ENCODE data around the gene STS.
"Not testable (repeated sequence)": the region's sequence is repeated elsewhere in the genome, so short reads cannot be mapped to it uniquely, and the experiment has no call there.

The STS gene

GRCh38 chrX:7170898-7171297 lies 23.4 kb downstream of the STS start:
- FAIRE-seq: no peak
- no peak for DNase-seq (ENCODE audit: insufficient read length, low spot score)
- no peak for TF ChIP-seq POLR2A (IDR thresholded peaks at IDR 0.05; ENCODE audit: low read depth, low read length)

GRCh38 chrX:7178859-7179258 lies 31.3 kb downstream of the STS start:
- not testable (repeated sequence) for DNase-seq (ENCODE audit: insufficient read length, low spot score); FAIRE-seq

DNA sequence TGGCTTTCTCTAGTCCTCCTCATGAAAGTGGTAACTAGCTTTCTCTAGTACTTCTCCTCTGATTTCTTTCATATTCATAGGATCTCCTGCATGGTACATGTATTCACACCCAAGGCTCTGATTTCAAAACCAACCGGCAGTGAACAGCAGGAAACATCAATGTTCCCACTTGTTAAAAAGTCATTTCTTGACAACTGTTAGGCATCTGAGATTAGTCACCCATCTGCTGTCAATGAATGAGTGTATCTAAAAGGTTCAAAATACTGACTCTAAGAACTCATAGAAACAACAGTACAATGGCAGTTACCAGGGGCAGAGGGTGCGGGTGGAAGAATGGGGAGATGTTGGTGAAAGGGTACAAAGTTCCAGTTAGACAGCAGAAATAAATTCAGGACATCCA lies 31.9 kb downstream of the STS start:
- DNase-seq (ENCODE audit: insufficient read length, low spot score): no peak
- no peak for FAIRE-seq
- TF ChIP-seq POLR2A (IDR thresholded peaks at IDR 0.05; ENCODE audit: low read depth, low read length): no peak

- DNase-seq (ENCODE audit: insufficient read length, low spot score): no peak
- FAIRE-seq: no peak
- TF ChIP-seq POLR2A (IDR thresholded peaks at IDR 0.05; ENCODE audit: low read depth, low read length): no peak
These were observed 37.3 kb downstream of the STS start for GRCh38 chrX:7184816-7185215.

DNA sequence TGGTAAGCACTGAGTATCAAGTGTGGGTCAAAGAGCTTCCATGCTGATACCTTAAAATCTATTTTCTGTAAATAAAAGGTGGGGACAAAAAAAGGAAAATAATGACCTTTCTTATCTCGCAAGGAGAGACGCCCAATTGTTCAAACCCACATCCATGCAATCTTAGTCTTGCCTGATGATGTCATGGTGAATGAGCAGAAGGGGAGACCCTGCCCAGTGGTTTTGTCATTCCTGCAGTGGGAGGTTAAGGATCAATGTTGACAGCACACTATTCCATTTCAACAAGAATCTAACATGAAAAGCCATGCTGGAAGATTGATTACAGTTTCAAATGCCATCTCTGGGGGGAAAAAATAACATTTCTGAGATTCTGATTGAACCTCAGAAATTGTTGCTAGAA lies 41.2 kb downstream of the STS start:
- DNase-seq (ENCODE audit: insufficient read length, low spot score): no peak
- TF ChIP-seq POLR2A (IDR thresholded peaks at IDR 0.05; ENCODE audit: low read depth, low read length): no peak
- no peak for FAIRE-seq

- no peak for FAIRE-seq
- TF ChIP-seq POLR2A (IDR thresholded peaks at IDR 0.05; ENCODE audit: low read depth, low read length): no peak
- DNase-seq (ENCODE audit: insufficient read length, low spot score): no peak
These were observed 42.6 kb downstream of the STS start for GRCh38 chrX:7190157-7190556.

GRCh38 chrX:7191681-7192110 lies 44.2 kb downstream of the STS start:
- TF ChIP-seq POLR2A (IDR thresholded peaks at IDR 0.05; ENCODE audit: low read depth, low read length): no peak
- DNase-seq (ENCODE audit: insufficient read length, low spot score) (no peak), FAIRE-seq (no peak)

DNA sequence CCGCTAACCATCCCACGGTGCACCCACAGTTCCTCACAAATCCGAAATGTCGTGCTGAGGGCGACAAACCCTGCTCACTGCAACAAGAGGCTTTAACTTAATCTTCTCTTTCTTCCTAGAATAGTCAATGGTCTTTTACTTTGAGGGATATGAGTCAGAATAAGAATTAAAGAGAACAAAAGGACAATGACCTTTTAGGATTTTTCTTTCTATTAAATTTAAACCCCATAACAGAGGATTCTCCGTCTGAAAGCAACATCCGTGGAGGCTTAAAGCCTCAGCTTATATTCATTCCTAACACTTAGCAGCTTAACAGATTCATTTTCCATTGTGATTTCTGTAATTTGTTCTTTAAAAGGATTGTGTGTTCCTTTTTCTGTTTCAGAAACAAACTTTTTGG lies 45.4 kb downstream of the STS start:
- DNase-seq (ENCODE audit: insufficient read length, low spot score): no peak
- no peak for TF ChIP-seq POLR2A (IDR thresholded peaks at IDR 0.05; ENCODE audit: low read depth, low read length)
- no peak for FAIRE-seq

DNA sequence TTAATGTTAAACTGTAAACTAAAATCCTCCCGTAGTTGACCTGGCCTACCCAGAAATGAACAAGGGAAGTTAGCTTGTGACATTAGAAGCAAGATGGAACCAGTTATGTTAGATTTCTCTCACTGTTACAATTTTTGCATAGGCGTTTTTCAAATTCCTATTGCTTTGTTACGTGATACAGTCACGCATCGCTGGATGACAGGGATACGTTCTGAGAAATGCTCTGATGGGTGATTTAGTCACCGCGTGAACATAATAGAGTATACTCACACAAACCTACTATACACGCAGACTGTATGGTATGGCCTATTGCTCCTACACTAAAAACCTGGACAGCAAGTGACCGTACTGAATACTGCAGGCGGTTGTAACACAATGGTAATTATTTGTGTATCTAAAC lies 47.1 kb downstream of the STS start:
- DNase-seq (ENCODE audit: insufficient read length, low spot score) (no peak), FAIRE-seq (no peak)
- TF ChIP-seq POLR2A (IDR thresholded peaks at IDR 0.05; ENCODE audit: low read depth, low read length): no peak
